HepG2 (cell line): ENCODE measurements around the gene SLC22A14. TPM values are rescaled to one million over a fixed set of nuclear protein-coding genes. Genes with fewer than 3 reads are reported as not detected.

Experiments used
- BRCA1 ChIP-seq: sonication (generic); formaldehyde crosslinking; IDR thresholded peaks from 2 replicates; pipeline ENCODE4 v1.4.0; 2020; ENCODE audit warnings: missing genetic modification reagents
- GABPB1 ChIP-seq: IDR thresholded peaks from 2 replicates; pipeline ENCODE4 v1.6.1; 2016; ENCODE audit warnings: mild to moderate bottlenecking, missing genetic modification reagents, moderate library complexity, missing compliant biosample characterization
- GATAD2A ChIP-seq: IDR thresholded peaks from 2 replicates; pipeline ENCODE4 v1.6.1; 2016
- JARID2 ChIP-seq: sonication (generic); formaldehyde crosslinking; IDR thresholded peaks from 2 replicates; pipeline ENCODE4 v1.8.1; 2023; ENCODE audit warnings: missing genetic modification reagents, inconsistent platforms; ENCODE audit not compliant: insufficient replicate concordance
- KLF11 ChIP-seq: IDR thresholded peaks from 2 replicates; pipeline ENCODE4 v1.6.1; 2016; ENCODE audit warnings: missing compliant biosample characterization
- KMT2B ChIP-seq: IDR thresholded peaks from 2 replicates; pipeline ENCODE4 v1.6.1; 2016; ENCODE audit warnings: missing genetic modification reagents, missing compliant biosample characterization
- MIER3 ChIP-seq: IDR thresholded peaks from 2 replicates; pipeline ENCODE4 v1.6.1; 2016; ENCODE audit warnings: missing compliant biosample characterization, borderline replicate concordance
- MLLT10 ChIP-seq: sonication (generic); formaldehyde crosslinking; IDR thresholded peaks from 2 replicates; pipeline ENCODE4 v1.4.0; 2020; ENCODE audit warnings: missing genetic modification reagents
- PHF20 ChIP-seq: sonication (generic); formaldehyde crosslinking; IDR thresholded peaks from 2 replicates; pipeline ENCODE4 v1.5.0; 2020; ENCODE audit warnings: mild to moderate bottlenecking, missing genetic modification reagents
- PTBP1 ChIP-seq: fragments of 200-400 bp; formaldehyde crosslinking; IDR thresholded peaks from 2 replicates; pipeline ENCODE4 v1.6.1; 2018; ENCODE audit warnings: low read length, low read depth; ENCODE audit not compliant: poor library complexity, severe bottlenecking
- RNF2 ChIP-seq: fragments of 450-650 bp; conservative IDR thresholded peaks from 2 replicates; pipeline ENCODE4 v1.6.1; 2016; ENCODE audit warnings: low read depth
- SP4 ChIP-seq: sonication (generic); formaldehyde crosslinking; IDR thresholded peaks from 2 replicates; pipeline ENCODE4 v1.8.1; 2023; ENCODE audit warnings: mild to moderate bottlenecking, missing genetic modification reagents
- ZNF180 ChIP-seq: sonication (generic); formaldehyde crosslinking; IDR thresholded peaks from 2 replicates; pipeline ENCODE4 v1.4.0; 2020; ENCODE audit warnings: low read depth, missing genetic modification reagents, borderline replicate concordance
- ZNF7 ChIP-seq: IDR thresholded peaks from 2 replicates; pipeline ENCODE4 v1.6.1; 2016; ENCODE audit warnings: missing biosample characterization, missing genetic modification reagents
- ZNF703 ChIP-seq: sonication (generic); formaldehyde crosslinking; IDR thresholded peaks from 2 replicates; pipeline ENCODE4 v1.5.1; 2020; ENCODE audit warnings: missing genetic modification reagents, mild to moderate bottlenecking, moderate library complexity, borderline replicate concordance
- ZNF749 ChIP-seq: sonication (generic); formaldehyde crosslinking; IDR thresholded peaks from 2 replicates; pipeline ENCODE4 v1.8.0; 2022; ENCODE audit warnings: mild to moderate bottlenecking, missing genetic modification reagents, moderate library complexity, borderline replicate concordance
- polyA plus RNA-seq, 8 experiments: library from polyadenylated mRNA; depleted of rRNA in 3 of 8; stranded (reverse) in 7 of 8; unstranded in 1 of 8; fragments of >200 nt; fragmentation: Illumina TruSeq in 4 of 8; extraction: Trizol in 4 of 8; gene quantifications; 2 replicates each; pipeline versions ENCODE4 v1.2.1 to v1.2.3, GENCODE V29; 2011 to 2016; ENCODE audit warnings: low read depth in 4 of 8, missing spikeins in 1 of 8, mixed read lengths in 1 of 8; ENCODE audit not compliant: insufficient read depth in 1 of 8
- total RNA-seq, 5 experiments: library from RNA; depleted of rRNA; stranded (reverse); fragments of >200 nt; fragmentation: Illumina TruSeq; extraction: Trizol; gene quantifications; 2 replicates each; pipeline ENCODE4 v1.2.3, GENCODE V29; 2016; ENCODE audit warnings: low read depth in 1 of 5
- TF ChIP-seq, protein P1 (sequence below): IDR thresholded peaks from 2 replicates; pipeline ENCODE4 v1.6.1; 2016; ENCODE audit warnings: low read depth, missing genetic modification reagents, missing compliant biosample characterization
- TF ChIP-seq, protein P2 (sequence below): sonication (generic); formaldehyde crosslinking; IDR thresholded peaks from 2 replicates; pipeline ENCODE4 v1.4.0; 2020; ENCODE audit warnings: mild to moderate bottlenecking, low read depth, missing genetic modification reagents
- TF ChIP-seq, protein P3 (sequence below): IDR thresholded peaks from 2 replicates; pipeline ENCODE4 v1.6.1; 2016; ENCODE audit warnings: low read depth, borderline replicate concordance
- TF ChIP-seq, protein P4 (sequence below): sonication (generic); formaldehyde crosslinking; IDR thresholded peaks from 2 replicates; pipeline ENCODE4 v1.8.0; 2022; ENCODE audit warnings: mild to moderate bottlenecking, missing genetic modification reagents

The SLC22A14 gene
- total and polyA plus RNA-seq, 2 of the 13 experiments (the other 11 are each of a cell fraction or from before 2014, with no cell fraction given) = 0.03 TPM; not detected in 1

DNA sequence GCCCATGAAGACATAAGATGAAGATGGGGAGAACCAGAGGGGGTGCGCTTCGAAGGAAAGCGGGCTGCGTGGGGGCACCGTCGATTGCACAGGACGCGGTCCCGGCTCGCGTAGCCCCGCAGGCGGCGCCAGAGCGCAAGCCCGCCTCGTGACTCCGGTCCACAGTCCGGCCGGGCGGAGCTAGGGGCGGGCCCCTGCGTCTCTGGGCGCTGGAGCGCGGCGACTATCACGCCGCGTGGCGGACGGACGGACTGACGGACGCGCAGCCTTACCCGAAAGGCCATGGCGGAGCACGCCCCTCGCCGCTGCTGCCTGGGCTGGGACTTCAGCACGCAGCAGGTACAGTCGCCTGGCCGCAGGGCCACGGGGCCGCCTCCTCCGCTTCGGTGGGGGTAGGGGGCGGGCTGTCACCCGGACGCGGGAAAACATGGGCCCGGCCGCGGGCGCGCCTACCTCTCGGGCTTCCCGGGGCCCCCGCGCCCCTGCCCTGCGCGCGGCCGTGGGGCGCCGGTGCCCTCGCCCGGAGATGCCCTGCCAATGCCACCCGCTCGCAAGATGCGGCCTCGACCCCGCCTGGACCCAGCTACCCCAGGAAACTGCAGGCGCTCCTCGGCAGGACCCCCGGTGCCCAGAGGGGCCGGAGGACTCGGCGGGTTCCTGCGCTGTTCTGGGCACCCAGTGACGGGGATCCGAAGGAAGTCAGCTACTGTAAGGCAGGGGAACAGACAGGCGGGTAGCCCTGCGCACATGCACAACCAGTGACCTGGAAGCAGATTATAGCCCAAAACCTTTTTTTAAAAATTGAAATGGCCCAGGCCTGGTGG lies 64.7 kb downstream of the SLC22A14 start, which contains the start of gene XYLB (continued):
- TF ChIP-seq, protein P1, sequence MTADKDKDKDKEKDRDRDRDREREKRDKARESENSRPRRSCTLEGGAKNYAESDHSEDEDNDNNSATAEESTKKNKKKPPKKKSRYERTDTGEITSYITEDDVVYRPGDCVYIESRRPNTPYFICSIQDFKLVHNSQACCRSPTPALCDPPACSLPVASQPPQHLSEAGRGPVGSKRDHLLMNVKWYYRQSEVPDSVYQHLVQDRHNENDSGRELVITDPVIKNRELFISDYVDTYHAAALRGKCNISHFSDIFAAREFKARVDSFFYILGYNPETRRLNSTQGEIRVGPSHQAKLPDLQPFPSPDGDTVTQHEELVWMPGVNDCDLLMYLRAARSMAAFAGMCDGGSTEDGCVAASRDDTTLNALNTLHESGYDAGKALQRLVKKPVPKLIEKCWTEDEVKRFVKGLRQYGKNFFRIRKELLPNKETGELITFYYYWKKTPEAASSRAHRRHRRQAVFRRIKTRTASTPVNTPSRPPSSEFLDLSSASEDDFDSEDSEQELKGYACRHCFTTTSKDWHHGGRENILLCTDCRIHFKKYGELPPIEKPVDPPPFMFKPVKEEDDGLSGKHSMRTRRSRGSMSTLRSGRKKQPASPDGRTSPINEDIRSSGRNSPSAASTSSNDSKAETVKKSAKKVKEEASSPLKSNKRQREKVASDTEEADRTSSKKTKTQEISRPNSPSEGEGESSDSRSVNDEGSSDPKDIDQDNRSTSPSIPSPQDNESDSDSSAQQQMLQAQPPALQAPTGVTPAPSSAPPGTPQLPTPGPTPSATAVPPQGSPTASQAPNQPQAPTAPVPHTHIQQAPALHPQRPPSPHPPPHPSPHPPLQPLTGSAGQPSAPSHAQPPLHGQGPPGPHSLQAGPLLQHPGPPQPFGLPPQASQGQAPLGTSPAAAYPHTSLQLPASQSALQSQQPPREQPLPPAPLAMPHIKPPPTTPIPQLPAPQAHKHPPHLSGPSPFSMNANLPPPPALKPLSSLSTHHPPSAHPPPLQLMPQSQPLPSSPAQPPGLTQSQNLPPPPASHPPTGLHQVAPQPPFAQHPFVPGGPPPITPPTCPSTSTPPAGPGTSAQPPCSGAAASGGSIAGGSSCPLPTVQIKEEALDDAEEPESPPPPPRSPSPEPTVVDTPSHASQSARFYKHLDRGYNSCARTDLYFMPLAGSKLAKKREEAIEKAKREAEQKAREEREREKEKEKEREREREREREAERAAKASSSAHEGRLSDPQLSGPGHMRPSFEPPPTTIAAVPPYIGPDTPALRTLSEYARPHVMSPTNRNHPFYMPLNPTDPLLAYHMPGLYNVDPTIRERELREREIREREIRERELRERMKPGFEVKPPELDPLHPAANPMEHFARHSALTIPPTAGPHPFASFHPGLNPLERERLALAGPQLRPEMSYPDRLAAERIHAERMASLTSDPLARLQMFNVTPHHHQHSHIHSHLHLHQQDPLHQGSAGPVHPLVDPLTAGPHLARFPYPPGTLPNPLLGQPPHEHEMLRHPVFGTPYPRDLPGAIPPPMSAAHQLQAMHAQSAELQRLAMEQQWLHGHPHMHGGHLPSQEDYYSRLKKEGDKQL (CRISPR knock-in tag) = peak; percentile 55; the same call in 1 of the 2 replicates
- TF ChIP-seq PTBP1 = no peak
- no peak for TF ChIP-seq ZNF180 (CRISPR knock-in tag)
- TF ChIP-seq GABPB1 = peak; percentile 83
- peak; percentile 38; the same call in 1 of the 2 replicates for TF ChIP-seq ZNF7 (CRISPR knock-in tag)
- TF ChIP-seq, protein P2, sequence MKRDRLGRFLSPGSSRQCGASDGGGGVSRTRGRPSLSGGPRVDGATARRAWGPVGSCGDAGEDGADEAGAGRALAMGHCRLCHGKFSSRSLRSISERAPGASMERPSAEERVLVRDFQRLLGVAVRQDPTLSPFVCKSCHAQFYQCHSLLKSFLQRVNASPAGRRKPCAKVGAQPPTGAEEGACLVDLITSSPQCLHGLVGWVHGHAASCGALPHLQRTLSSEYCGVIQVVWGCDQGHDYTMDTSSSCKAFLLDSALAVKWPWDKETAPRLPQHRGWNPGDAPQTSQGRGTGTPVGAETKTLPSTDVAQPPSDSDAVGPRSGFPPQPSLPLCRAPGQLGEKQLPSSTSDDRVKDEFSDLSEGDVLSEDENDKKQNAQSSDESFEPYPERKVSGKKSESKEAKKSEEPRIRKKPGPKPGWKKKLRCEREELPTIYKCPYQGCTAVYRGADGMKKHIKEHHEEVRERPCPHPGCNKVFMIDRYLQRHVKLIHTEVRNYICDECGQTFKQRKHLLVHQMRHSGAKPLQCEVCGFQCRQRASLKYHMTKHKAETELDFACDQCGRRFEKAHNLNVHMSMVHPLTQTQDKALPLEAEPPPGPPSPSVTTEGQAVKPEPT (CRISPR knock-in tag) = peak; percentile 89; the same call in 1 of the 2 replicates
- peak; percentile 29; the same call in 1 of the 2 replicates for TF ChIP-seq GATAD2A (CRISPR knock-in tag)
- no peak; the same call in 1 of the 2 replicates for TF ChIP-seq ZNF749 (CRISPR knock-in tag)
- TF ChIP-seq, protein P3, sequence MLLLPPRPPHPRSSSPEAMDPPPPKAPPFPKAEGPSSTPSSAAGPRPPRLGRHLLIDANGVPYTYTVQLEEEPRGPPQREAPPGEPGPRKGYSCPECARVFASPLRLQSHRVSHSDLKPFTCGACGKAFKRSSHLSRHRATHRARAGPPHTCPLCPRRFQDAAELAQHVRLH (CRISPR knock-in tag) = peak; percentile 92; the same call in 1 of the 2 replicates
- no peak; the same call in 1 of the 2 replicates for TF ChIP-seq KLF11 (CRISPR knock-in tag)
- TF ChIP-seq MLLT10 (CRISPR knock-in tag) = no peak
- TF ChIP-seq, protein P4, sequence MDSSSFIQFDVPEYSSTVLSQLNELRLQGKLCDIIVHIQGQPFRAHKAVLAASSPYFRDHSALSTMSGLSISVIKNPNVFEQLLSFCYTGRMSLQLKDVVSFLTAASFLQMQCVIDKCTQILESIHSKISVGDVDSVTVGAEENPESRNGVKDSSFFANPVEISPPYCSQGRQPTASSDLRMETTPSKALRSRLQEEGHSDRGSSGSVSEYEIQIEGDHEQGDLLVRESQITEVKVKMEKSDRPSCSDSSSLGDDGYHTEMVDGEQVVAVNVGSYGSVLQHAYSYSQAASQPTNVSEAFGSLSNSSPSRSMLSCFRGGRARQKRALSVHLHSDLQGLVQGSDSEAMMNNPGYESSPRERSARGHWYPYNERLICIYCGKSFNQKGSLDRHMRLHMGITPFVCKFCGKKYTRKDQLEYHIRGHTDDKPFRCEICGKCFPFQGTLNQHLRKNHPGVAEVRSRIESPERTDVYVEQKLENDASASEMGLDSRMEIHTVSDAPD (CRISPR knock-in tag) = peak; percentile 25; the same call in 1 of the 2 replicates
- TF ChIP-seq SP4 (CRISPR knock-in tag) = peak; percentile 96
- TF ChIP-seq ZNF703 = peak; percentile 82; the same call in 1 of the 2 replicates
- peak; percentile 97 for TF ChIP-seq RNF2
- peak; percentile 74 for TF ChIP-seq JARID2 (CRISPR knock-in tag)
- peak; percentile 61; the same call in 1 of the 2 replicates for TF ChIP-seq PHF20 (CRISPR knock-in tag)
- peak; percentile 92 for TF ChIP-seq BRCA1 (CRISPR knock-in tag)
- peak; percentile 72; the same call in 1 of the 2 replicates for TF ChIP-seq MIER3 (CRISPR knock-in tag)
- peak; percentile 82 for TF ChIP-seq KMT2B (CRISPR knock-in tag)
